H1 (cell line): ENCODE results near the gene DCLK1. TPM values are rescaled to one million over a fixed set of nuclear protein-coding genes. Genes with fewer than 3 reads are reported as not detected.

Source experiments
- CTCF ChIA-PET: fragments of 300-600 bp; sonication (Branson Sonifier 250); formaldehyde crosslinking; loops from one replicate; lab custom pipeline; 2021; ENCODE audit not compliant: partially characterized antibody; lab: Charles Lee
- POLR2A ChIA-PET: fragments of 300-600 bp; sonication (Branson Sonifier 250); formaldehyde crosslinking; loops from one replicate; lab custom pipeline; 2021; ENCODE audit warnings: inconsistent platforms; ENCODE audit not compliant: partially characterized antibody; lab: Charles Lee
- DNase-seq, 2 experiments: peaks; one replicate each; pipeline versions ENCODE4 v3.0.0 to v3.0.0-alpha.2; 2010 to 2022; ENCODE audit warnings: low spot score in 2 of 2, low read depth in 1 of 2, mixed read lengths in 1 of 2
- FAIRE-seq: peaks from 2 replicates; lab custom pipeline; 2011; peaks lifted over from hg19 to GRCh38; lab: Jason Lieb, UNC
- H2AFZ ChIP-seq: 2 replicates; pipeline ENCODE4 v1.8.1; 2012; ENCODE audit warnings: low read length, inconsistent platforms
- H2AK5ac ChIP-seq: 2 replicates; pipeline ENCODE4 v1.6.1; 2013; ENCODE audit warnings: low read depth, low read length
- H2BK120ac ChIP-seq: replicated peaks from 2 replicates; pipeline ENCODE3; 2013; ENCODE audit warnings: low read depth, low read length, inconsistent platforms
- H2BK12ac ChIP-seq: 2 replicates; pipeline ENCODE4 v1.6.1; 2013; ENCODE audit warnings: low read depth, low read length
- H2BK15ac ChIP-seq: 2 replicates; pipeline ENCODE4 v1.6.1; 2013; ENCODE audit warnings: low read length
- H2BK20ac ChIP-seq: 2 replicates; pipeline ENCODE4 v1.6.1; 2013; ENCODE audit warnings: low read length
- H2BK5ac ChIP-seq: 2 replicates; pipeline ENCODE4 v1.6.1; 2013; ENCODE audit warnings: low read depth, low read length
- H3K14ac ChIP-seq: 2 replicates; pipeline ENCODE4 v1.6.1; 2013; ENCODE audit warnings: inconsistent platforms; ENCODE audit not compliant: insufficient read length
- H3K18ac ChIP-seq: 2 replicates; pipeline ENCODE4 v1.6.1; 2013; ENCODE audit warnings: low read length; ENCODE audit errors: extremely low read depth
- H3K23ac ChIP-seq: 2 replicates; pipeline ENCODE4 v1.6.1; 2013; ENCODE audit warnings: inconsistent platforms; ENCODE audit not compliant: insufficient read length
- H3K23me2 ChIP-seq: 2 replicates; pipeline ENCODE4 v1.6.1; 2013; ENCODE audit warnings: low read depth, low read length
- H3K27ac ChIP-seq: 2 replicates; pipeline ENCODE4 v1.6.1; 2011; ENCODE audit warnings: low read depth, low read length, inconsistent platforms
- H3K27me3 ChIP-seq, 4 experiments: replicated peaks in 1 of 4; 1 replicate in 1 of 4; 2 replicates in 3 of 4; pipeline versions ENCODE4 v1.6.1 to v1.8.1; 2011 to 2013; ENCODE audit warnings: low read length in 3 of 4, mild to moderate bottlenecking in 3 of 4, inconsistent platforms in 2 of 4, mixed read lengths in 2 of 4, moderate library complexity in 1 of 4; ENCODE audit not compliant: control insufficient read depth in 3 of 4, insufficient read depth in 3 of 4; ENCODE audit errors: extremely low read depth in 1 of 4
- H3K36me3 ChIP-seq, 4 experiments: 2 replicates each; pipeline versions ENCODE4 v1.6.1 to v1.8.1; 2011 to 2013; ENCODE audit warnings: mild to moderate bottlenecking in 4 of 4, low read length in 3 of 4, moderate library complexity in 2 of 4, control low read depth in 1 of 4, inconsistent platforms in 1 of 4; ENCODE audit not compliant: insufficient read depth in 4 of 4, control insufficient read depth in 2 of 4
- H3K4ac ChIP-seq: replicated peaks from 2 replicates; pipeline ENCODE3; 2013; ENCODE audit warnings: low read length, low read depth, mixed read lengths, inconsistent platforms; ENCODE audit not compliant: insufficient read length
- H3K4me1 ChIP-seq, 4 experiments: replicated peaks in 1 of 4; 1 replicate in 1 of 4; 2 replicates in 3 of 4; pipeline versions ENCODE4 v1.6.1 to v1.8.1; 2011 to 2013; ENCODE audit warnings: low read length in 3 of 4, inconsistent platforms in 2 of 4, mixed read lengths in 1 of 4; ENCODE audit not compliant: insufficient read depth in 4 of 4, control insufficient read depth in 3 of 4
- H3K4me2 ChIP-seq, 2 experiments: 2 replicates each; pipeline versions ENCODE4 v1.6.1 to v1.8.1; 2011 to 2013; ENCODE audit warnings: low read depth in 2 of 2, low read length in 2 of 2, control low read depth in 1 of 2, inconsistent platforms in 1 of 2, mild to moderate bottlenecking in 1 of 2; ENCODE audit not compliant: insufficient read depth in 1 of 2
- H3K4me3 ChIP-seq, 4 experiments: fragments of 200-600, 300-600 bp in 1 of 4; sonication (generic), shearing (Covaris generic), sonication (Bioruptor Twin) in 1 of 4; 2 replicates each; pipeline versions ENCODE4 v1.5.1 to v1.8.1; 2011 to 2016; ENCODE audit warnings: low read length in 4 of 4, low read depth in 3 of 4, control low read depth in 2 of 4, inconsistent platforms in 2 of 4, mild to moderate bottlenecking in 2 of 4, mixed read lengths in 1 of 4, moderate library complexity in 1 of 4; ENCODE audit not compliant: insufficient read depth in 2 of 4; ENCODE audit errors: extremely low read depth in 1 of 4
- H3K56ac ChIP-seq: replicated peaks from 2 replicates; pipeline ENCODE3; 2013; ENCODE audit warnings: low read depth, mild to moderate bottlenecking, mixed read lengths, low read length, inconsistent platforms; ENCODE audit not compliant: insufficient read length
- H3K79me1 ChIP-seq: 2 replicates; pipeline ENCODE4 v1.6.1; 2013; ENCODE audit warnings: low read depth, low read length, control low read depth
- H3K79me2 ChIP-seq, 2 experiments: 2 replicates each; pipeline versions ENCODE4 v1.6.1 to v1.8.1; 2012 to 2013; ENCODE audit warnings: low read length in 2 of 2, mild to moderate bottlenecking in 2 of 2, inconsistent platforms in 1 of 2; ENCODE audit not compliant: insufficient read depth in 2 of 2, control insufficient read depth in 1 of 2
- H3K9ac ChIP-seq, 4 experiments: replicated peaks in 1 of 4; 1 replicate in 1 of 4; 2 replicates in 3 of 4; pipeline versions ENCODE4 v1.6.1 to v1.8.1; 2011 to 2013; ENCODE audit warnings: low read depth in 3 of 4, low read length in 3 of 4, control low read depth in 2 of 4, mild to moderate bottlenecking in 2 of 4, moderate library complexity in 2 of 4, inconsistent platforms in 1 of 4; ENCODE audit errors: extremely low read depth in 1 of 4
- H3K9me3 ChIP-seq, 2 experiments: 2 replicates each; pipeline versions ENCODE4 v1.6.1 to v1.8.1; 2012 to 2013; ENCODE audit warnings: mild to moderate bottlenecking in 2 of 2, moderate library complexity in 2 of 2, control low read depth in 1 of 2, inconsistent platforms in 1 of 2, low read depth in 1 of 2, low read length in 1 of 2, mixed read lengths in 1 of 2; ENCODE audit not compliant: insufficient read depth in 2 of 2
- H4K20me1 ChIP-seq, 2 experiments: replicated peaks in 1 of 2; 2 replicates each; pipeline versions ENCODE3 to v1.8.1; 2011 to 2013; ENCODE audit warnings: inconsistent platforms in 2 of 2, low read length in 2 of 2, mild to moderate bottlenecking in 1 of 2; ENCODE audit not compliant: insufficient read depth in 2 of 2, control insufficient read depth in 1 of 2
- H4K5ac ChIP-seq: 2 replicates; pipeline ENCODE4 v1.6.1; 2013; ENCODE audit warnings: low read length, low read depth, mixed read lengths, inconsistent platforms; ENCODE audit not compliant: insufficient read length
- H4K8ac ChIP-seq: 2 replicates; pipeline ENCODE4 v1.8.0; 2013; ENCODE audit warnings: mild to moderate bottlenecking, moderate library complexity, low read length, inconsistent platforms; ENCODE audit not compliant: insufficient read depth; ENCODE audit errors: extremely low read depth
- H4K91ac ChIP-seq: replicated peaks from 2 replicates; pipeline ENCODE3; 2013; ENCODE audit warnings: low read length, mixed read lengths, inconsistent platforms; ENCODE audit not compliant: insufficient read length
- CBX8 ChIP-seq: fragments of 300-800, 300-1000 bp; sonication (generic); IDR thresholded peaks from 2 replicates; pipeline ENCODE4 v1.7.1; 2016; ENCODE audit warnings: low read depth, low read length, borderline replicate concordance
- CHD2 ChIP-seq: IDR thresholded peaks from 2 replicates; pipeline ENCODE4 v1.6.1; 2012; ENCODE audit warnings: low read length, improper control_type of control experiment
- EZH2 ChIP-seq: fragments of 200-600 bp; sonication (generic); IDR thresholded peaks from 2 replicates; pipeline ENCODE4 v1.7.1; 2012; ENCODE audit warnings: low read depth, mild to moderate bottlenecking, moderate library complexity, low read length, inconsistent platforms; ENCODE audit not compliant: severe bottlenecking
- MAFK ChIP-seq: IDR thresholded peaks from 2 replicates; pipeline ENCODE4 v1.6.1; 2012; ENCODE audit warnings: low read depth, mild to moderate bottlenecking, improper control_type of control experiment, low read length
- RAD21 ChIP-seq, 2 experiments: IDR thresholded peaks in 1 of 2; conservative IDR thresholded peaks in 1 of 2; 2 replicates each; pipeline ENCODE4 v1.6.1; 2011; ENCODE audit warnings: low read depth in 2 of 2, low read length in 2 of 2, improper control_type of control experiment in 1 of 2, inconsistent platforms in 1 of 2, mild to moderate bottlenecking in 1 of 2, moderate library complexity in 1 of 2
- RNF2 ChIP-seq: fragments of 200-900, 300-1000 bp; sonication (generic); IDR thresholded peaks from 2 replicates; pipeline ENCODE4 v1.7.1; 2016; ENCODE audit warnings: borderline replicate concordance, low read depth, mild to moderate bottlenecking, antibody characterized with exemption, low read length; ENCODE audit not compliant: poor library complexity, severe bottlenecking; ENCODE audit errors: missing control alignments
- SAP30 ChIP-seq: fragments of 300-600 bp; sonication (generic); IDR thresholded peaks from 2 replicates; pipeline ENCODE4 v1.7.1; 2012; ENCODE audit warnings: low read length, moderate library complexity, mild to moderate bottlenecking, inconsistent platforms; ENCODE audit not compliant: insufficient read depth, insufficient replicate concordance
- SIN3A ChIP-seq, 2 experiments: IDR thresholded peaks in 1 of 2; conservative IDR thresholded peaks in 1 of 2; 2 replicates each; pipeline ENCODE4 v1.6.1; 2011 to 2012; ENCODE audit warnings: low read length in 2 of 2, improper control_type of control experiment in 1 of 2, low read depth in 1 of 2, mild to moderate bottlenecking in 1 of 2
- SUZ12 ChIP-seq: fragments of 200-600 bp; sonication (generic); IDR thresholded peaks from 2 replicates; pipeline ENCODE4 v1.6.1; 2012; ENCODE audit warnings: mild to moderate bottlenecking, inconsistent platforms, low read length, moderate library complexity, mixed read lengths
- TAF1 ChIP-seq: IDR thresholded peaks from 2 replicates; pipeline ENCODE4 v1.6.1; 2011; ENCODE audit warnings: mild to moderate bottlenecking, low read depth, low read length
- TAF7 ChIP-seq: optimal IDR thresholded peaks from 2 replicates; pipeline ENCODE3; 2011; ENCODE audit warnings: low read depth, mild to moderate bottlenecking, inconsistent platforms, low read length, moderate library complexity, borderline replicate concordance
- WGBS, 2 experiments: shearing (Covaris generic) in 1 of 2; methylation state at CpG; one replicate each; pipeline versions ENCODE4 v1.1.6 to v1.1.7; 2013 to 2015; ENCODE audit warnings: low lambda C conversion rate in 2 of 2, mixed read lengths in 2 of 2, inconsistent platforms in 1 of 2, low coverage in 1 of 2, missing lambda C conversion rate in 1 of 2; ENCODE audit not compliant: insufficient replicate concordance in 2 of 2, insufficient coverage in 1 of 2, insufficient read length in 1 of 2; ENCODE audit errors: extremely low coverage in 1 of 2, missing lambda C conversion rate in 1 of 2; 5-methylcytosine and 5-hydroxymethylcytosine counted together
- polyA plus RNA-seq, 7 experiments: library from polyadenylated mRNA; depleted of rRNA in 3 of 7; stranded (reverse) in 5 of 7; unstranded in 2 of 7; fragments of >200 nt in 5 of 7; fragments of 200-250 nt in 2 of 7; gene quantifications; 1 replicate in 5 of 7; 2 replicates in 1 of 7; 4 replicates in 1 of 7; pipeline versions ENCODE4 v1.2.1 to v1.2.3, GENCODE V29; 2011 to 2013; ENCODE audit warnings: missing spikeins in 2 of 7, mixed read lengths in 2 of 7
- total RNA-seq: library from RNA; stranded (reverse); fragmentation: NEBNext Ultra II Directional; extraction: Animal tissue kit (Norgen Biotek cat#: 25700); gene quantifications from 2 replicates; pipeline ENCODE4 v1.2.1, GENCODE V29; 2021
- TF ChIP-seq, protein P1 (sequence below): IDR thresholded peaks from 2 replicates; pipeline ENCODE4 v1.6.1; 2012; ENCODE audit warnings: inconsistent platforms

DCLK1 gene
- total and polyA plus RNA-seq, 2 of the 8 experiments (the other 6 are each of a cell fraction or from before 2014, with no cell fraction given) = 22.8 to 41.0 TPM

DNA sequence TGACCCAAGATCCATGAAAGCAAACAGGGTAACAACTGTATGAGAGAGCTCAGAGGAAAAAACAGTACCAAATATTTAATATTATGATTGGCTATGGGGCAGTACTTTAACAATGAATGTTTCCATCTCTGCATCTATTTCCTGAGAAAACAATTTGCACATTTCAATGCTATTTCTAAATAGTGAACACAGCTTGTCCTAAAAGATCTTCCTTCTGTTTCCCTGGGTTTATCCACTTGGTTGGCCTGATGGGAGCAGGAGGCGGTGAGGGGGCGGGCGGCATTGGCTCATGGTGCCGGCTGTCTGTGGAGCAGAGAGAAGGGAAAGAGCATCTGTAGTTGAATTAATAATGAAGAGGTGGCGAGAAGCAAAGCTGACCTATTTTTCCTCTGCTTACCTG lies 291.4 kb downstream of the DCLK1 start:
- WGBS, 2 experiments = 94% methylated on average over 5 of the region's 5 CpGs; no CpG with 5 or more reads in 1 of the 2 experiments
- Histone ChIP-seq H2AK5ac (no peak overlapping the region), H3K79me1 (no peaks in the 10 kb centered on the region), H3K9ac (no peak overlapping the region), H2BK5ac (no peak overlapping the region), H2BK15ac (no peak overlapping the region), H3K4me2 (no peak overlapping the region), H3K23ac (no peak overlapping the region), H3K56ac (no peak overlapping the region), H3K23me2 (no peaks in the 10 kb centered on the region), H3K4me1 (no peaks in the 10 kb centered on the region), H3K18ac (no peak overlapping the region), H3K4ac (no peak overlapping the region), H3K14ac (no peak overlapping the region), H2BK20ac (no peak overlapping the region), H2AFZ (no peak overlapping the region), H3K79me2 (no peaks in the 10 kb centered on the region), H3K4me3 (no peak overlapping the region), H3K36me3 (peaks cover 0 to 10% (median 2%) of the 10 kb centered on the region in 4 experiments; a peak in 5 of 8 replicates), H2BK12ac (no peak overlapping the region), H3K27me3 (no peaks in the 10 kb centered on the region), H4K20me1 (no peaks in the 10 kb centered on the region), H4K8ac (no peak overlapping the region), H4K91ac (no peak overlapping the region), H2BK120ac (no peak overlapping the region), H3K9me3 (no peaks in the 10 kb centered on the region), H3K27ac (no peak overlapping the region), H4K5ac (no peak overlapping the region)
- DNase-seq (no peak), FAIRE-seq (no peak)
- CTCF ChIA-PET = interaction anchor here (1.7 to 2.8 kb wide), 5 partner anchors 9 to 21 kb away, joined by 7 to 10 read pairs (median 8); no protein-coding TSS in a partner anchor
- POLR2A ChIA-PET = interaction anchor here (0.5 to 1.6 kb wide), 2 partner anchors 14 to 37 kb away, joined by 3 to 5 read pairs; no protein-coding TSS in a partner anchor
- TF ChIP-seq CBX8 (no peak), EZH2 (no peak), MAFK (no peak), TAF7 (no peak), TAF1 (no peak), SUZ12 (no peak), RNF2 (no peak), SAP30 (no peak), RAD21 (IDR thresholded peaks at IDR 0.05 in 1 of 2, conservative IDR thresholded peaks at IDR 0.05 in 1 of 2; ENCODE audit: low read depth in 2 of 2, low read length in 2 of 2) (no peak), SIN3A (conservative IDR thresholded peaks at IDR 0.05 in 1 of 2, IDR thresholded peaks at IDR 0.05 in 1 of 2; ENCODE audit: low read depth in 1 of 2, low read length in 2 of 2) (no peak), CHD2 (no peak)
- TF ChIP-seq, protein P1, sequence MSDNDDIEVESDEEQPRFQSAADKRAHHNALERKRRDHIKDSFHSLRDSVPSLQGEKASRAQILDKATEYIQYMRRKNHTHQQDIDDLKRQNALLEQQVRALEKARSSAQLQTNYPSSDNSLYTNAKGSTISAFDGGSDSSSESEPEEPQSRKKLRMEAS = no peak
